ENCODE results near the gene RNF223.

RNF223 gene

GRCh38 chr1:1093610-1093943 is 19.5 kb upstream of the RNF223 start:
- Mint-ChIP-seq H3K27ac (no peak overlapping the region), H3K4me1 (peaks cover 13% of the 10 kb centered on the region), H3K9me3 (peaks cover under 1% of the 10 kb centered on the region), H3K36me3 (peaks cover 17% of the 10 kb centered on the region), H3K4me3 (no peak overlapping the region)
- ATAC-seq (no peak), DNase-seq (ENCODE audit: low spot score in 2 of 2) (no peak)

GRCh38 chr1:1092894-1093609 is 18.9 kb upstream of the RNF223 start:
- H3K4me3 Mint-ChIP-seq: no peak overlapping the region
- H3K27ac Mint-ChIP-seq: no peak overlapping the region
- ATAC-seq (no peak), DNase-seq (ENCODE audit: low spot score in 2 of 2) (no peak)
- H3K9me3 Mint-ChIP-seq: no peaks in the 10 kb centered on the region
- peaks cover 14% of the 10 kb centered on the region for H3K36me3 Mint-ChIP-seq
- peaks cover 10% of the 10 kb centered on the region for H3K4me1 Mint-ChIP-seq

DNA sequence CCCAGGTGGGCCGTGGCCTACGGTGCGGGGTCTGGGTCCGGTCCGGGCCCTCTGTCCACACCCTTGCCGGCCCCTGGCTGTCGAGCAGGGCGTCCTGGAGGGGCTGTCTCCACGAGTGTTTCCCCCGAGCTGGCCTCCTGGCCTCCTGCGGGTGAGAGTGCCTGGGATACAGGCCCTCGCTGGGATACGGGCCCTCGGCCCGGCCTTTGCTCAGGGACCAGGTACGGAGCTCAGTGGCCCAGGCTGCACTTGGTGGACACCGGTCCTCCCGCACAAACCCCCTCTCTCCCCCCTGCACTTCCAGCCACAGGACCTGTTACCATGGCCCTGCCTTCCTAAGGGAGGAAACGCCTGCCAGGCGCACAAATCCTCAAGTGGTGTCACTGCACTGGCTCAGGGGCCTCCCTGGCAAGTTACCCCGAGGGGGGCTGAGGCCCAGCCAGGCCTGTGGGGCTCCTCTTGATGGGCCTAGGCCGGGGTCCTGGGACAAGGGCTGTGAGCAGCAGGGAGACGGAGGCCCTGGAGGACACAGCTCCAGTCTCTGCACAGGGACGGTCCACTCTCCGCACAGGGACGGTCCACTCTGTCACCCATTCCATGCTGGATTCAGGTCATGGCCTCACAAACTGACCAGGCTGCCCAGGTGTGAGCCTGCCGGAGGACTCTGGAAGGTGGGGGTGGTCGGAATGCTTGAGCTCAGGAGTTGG is 18.2 kb upstream of the RNF223 start:
- Mint-ChIP-seq H3K4me3 (no peak overlapping the region), H3K36me3 (peaks cover 14% of the 10 kb centered on the region), H3K27ac (no peak overlapping the region), H3K4me1 (peaks cover 10% of the 10 kb centered on the region), H3K9me3 (no peaks in the 10 kb centered on the region)
- ATAC-seq (no peak), DNase-seq (ENCODE audit: low spot score in 2 of 2) (no peak)

- H3K36me3 Mint-ChIP-seq: peaks cover 14% of the 10 kb centered on the region
- no peaks in the 10 kb centered on the region for H3K9me3 Mint-ChIP-seq
- no peak for ATAC-seq
- peaks cover 14% of the 10 kb centered on the region for H3K4me1 Mint-ChIP-seq
- H3K4me3 Mint-ChIP-seq: no peak overlapping the region
- no peak overlapping the region for H3K27ac Mint-ChIP-seq
- no peak for DNase-seq (ENCODE audit: low spot score in 2 of 2)
Measured at GRCh38 chr1:1091344-1092148, 17.4 kb upstream of the RNF223 start.

GRCh38 chr1:1090424-1091343 is 16.6 kb upstream of the RNF223 start:
- Mint-ChIP-seq H3K4me1 (peaks cover 16% of the 10 kb centered on the region), H3K27ac (no peak overlapping the region), H3K9me3 (no peaks in the 10 kb centered on the region), H3K4me3 (no peak overlapping the region), H3K36me3 (peaks cover 14% of the 10 kb centered on the region)
- ATAC-seq (no peak), DNase-seq (ENCODE audit: low spot score in 2 of 2) (no peak)

DNA sequence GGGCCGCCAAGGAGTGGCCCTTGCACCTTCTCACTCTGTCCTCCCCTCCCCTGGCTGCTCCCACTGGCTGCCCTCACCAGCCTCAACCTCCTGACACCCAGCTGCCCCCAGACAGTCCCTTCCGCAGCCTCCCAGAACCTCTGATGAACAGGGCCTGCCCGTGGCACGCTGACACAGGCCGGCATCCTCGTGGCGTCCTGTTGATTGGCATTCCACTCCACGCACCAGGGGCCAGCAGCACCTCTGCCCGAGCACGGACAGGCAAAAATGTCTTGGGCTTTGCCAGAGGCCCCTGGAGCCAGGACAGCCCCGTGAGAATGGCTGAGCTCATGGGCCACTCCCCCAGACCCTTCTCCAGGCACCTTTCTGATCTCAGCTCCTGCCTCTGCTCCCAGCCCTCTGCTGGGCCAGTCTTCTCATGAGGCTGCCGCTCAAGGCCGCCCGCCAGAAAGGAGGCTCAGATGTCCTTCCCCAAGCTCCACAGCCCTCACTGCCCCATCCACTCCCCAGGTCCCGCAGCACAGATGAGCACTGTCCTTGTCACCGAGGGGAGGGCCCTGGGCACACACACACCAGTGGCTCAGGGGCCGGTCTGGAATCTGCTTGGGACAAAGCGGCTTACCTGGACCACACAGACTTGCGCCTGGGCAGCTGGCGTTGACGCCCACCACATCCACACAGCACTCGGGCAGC is 15.8 kb upstream of the RNF223 start:
- Mint-ChIP-seq H3K36me3 (peaks cover 14% of the 10 kb centered on the region), H3K4me3 (no peak overlapping the region), H3K9me3 (no peaks in the 10 kb centered on the region), H3K4me1 (peaks cover 16% of the 10 kb centered on the region), H3K27ac (no peak overlapping the region)
- no peak for ATAC-seq
- DNase-seq (ENCODE audit: low spot score in 2 of 2): no peak

DNA sequence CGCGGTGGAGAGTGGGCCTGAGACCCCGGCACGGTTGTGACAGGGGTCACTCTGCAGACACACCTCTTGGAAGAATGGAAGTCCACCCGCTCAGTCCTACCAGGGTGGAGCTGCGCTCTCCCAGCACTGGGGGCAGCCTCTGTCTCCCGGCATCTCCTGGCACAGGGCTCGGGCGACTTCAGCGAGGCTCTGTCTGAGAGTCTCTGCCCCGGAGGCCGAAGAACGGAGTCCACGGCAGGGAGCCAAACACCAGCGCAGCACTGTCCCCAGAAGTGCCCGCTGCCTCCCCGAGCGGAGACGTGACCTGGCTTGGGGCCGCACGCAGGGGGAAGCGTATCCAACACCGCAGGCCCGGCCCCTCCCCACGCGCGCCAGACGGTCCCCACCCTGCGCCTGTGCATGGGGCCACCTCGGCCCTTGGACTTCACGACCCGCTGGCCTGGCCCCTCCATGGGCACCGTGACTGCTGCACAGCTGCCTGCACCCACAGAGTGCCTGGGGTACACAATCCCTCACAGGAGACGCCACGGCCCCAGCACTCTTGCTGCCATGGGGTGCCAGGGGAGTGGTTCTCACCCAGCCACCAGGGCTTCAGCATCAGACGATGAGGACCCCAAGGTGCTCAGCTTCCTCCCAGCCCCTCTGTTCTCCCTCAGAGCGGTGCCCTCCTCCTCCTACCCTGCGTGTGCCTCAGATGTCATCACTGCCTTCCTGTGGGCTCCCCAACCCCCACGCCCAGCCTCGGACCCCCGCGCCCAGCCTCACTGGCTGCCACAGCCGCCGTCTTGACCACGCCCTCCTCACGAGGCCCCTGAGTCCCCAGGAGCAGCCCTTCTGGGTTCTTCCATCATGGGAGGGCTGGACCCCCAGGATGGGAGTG is 14.9 kb upstream of the RNF223 start:
- no peaks in the 10 kb centered on the region for H3K9me3 Mint-ChIP-seq
- peak overlapping the region; percentile 78 for H3K27ac Mint-ChIP-seq
- H3K36me3 Mint-ChIP-seq: peaks cover 14% of the 10 kb centered on the region
- H3K4me1 Mint-ChIP-seq: peaks cover 16% of the 10 kb centered on the region
- no peak overlapping the region for H3K4me3 Mint-ChIP-seq
- DNase-seq (ENCODE audit: low spot score in 2 of 2) (no peak), ATAC-seq (no peak)

DNA sequence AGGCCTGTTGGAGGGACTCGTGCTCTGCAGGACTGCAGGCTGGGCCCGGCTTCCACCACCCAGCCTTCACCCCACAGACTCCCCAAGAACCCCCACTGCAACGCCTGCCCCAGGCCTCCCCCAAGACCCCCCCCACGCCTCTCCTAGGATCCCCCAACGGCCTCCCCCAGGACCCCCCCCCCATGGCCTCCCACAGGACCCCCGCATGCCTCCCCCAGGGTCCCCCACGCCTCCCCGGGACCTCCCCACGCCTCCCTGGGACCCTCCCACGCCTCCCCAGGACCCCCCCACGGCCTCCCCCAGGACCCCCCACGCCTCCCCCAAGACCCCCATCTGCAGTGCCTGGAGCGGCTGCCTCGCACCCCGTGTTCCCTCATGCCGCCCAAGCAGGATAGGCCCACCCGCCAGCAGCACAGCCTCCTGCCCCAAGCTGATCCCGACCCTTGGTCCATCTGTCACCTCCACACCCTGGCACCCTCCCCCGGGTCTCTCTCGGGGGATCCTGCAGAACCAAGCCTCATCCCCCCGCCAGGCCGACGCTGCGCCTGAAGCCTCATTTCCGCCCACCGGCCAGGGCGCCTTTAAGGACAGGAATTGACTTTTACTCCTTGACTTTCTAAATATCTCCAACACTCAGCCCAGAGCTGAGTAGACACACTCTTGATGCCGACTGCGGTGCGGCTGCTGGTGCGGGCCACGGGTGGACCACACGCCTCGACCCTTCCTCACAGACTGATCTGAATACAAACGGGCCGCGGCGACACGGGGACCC is 14.1 kb upstream of the RNF223 start:
- Mint-ChIP-seq H3K4me3 (no peak overlapping the region), H3K36me3 (peaks cover 14% of the 10 kb centered on the region), H3K27ac (peak overlapping the region; percentile 78), H3K9me3 (no peaks in the 10 kb centered on the region), H3K4me1 (peaks cover 10% of the 10 kb centered on the region)
- DNase-seq (ENCODE audit: low spot score in 2 of 2) (no peak), ATAC-seq (no peak)

GRCh38 chr1:1087351-1088028 is 13.4 kb upstream of the RNF223 start:
- Mint-ChIP-seq H3K4me1 (peaks cover 6% of the 10 kb centered on the region), H3K4me3 (no peak overlapping the region), H3K36me3 (peaks cover 9% of the 10 kb centered on the region), H3K9me3 (no peaks in the 10 kb centered on the region), H3K27ac (no peak overlapping the region)
- no peak for ATAC-seq
- DNase-seq (ENCODE audit: low spot score in 2 of 2): no peak

DNA sequence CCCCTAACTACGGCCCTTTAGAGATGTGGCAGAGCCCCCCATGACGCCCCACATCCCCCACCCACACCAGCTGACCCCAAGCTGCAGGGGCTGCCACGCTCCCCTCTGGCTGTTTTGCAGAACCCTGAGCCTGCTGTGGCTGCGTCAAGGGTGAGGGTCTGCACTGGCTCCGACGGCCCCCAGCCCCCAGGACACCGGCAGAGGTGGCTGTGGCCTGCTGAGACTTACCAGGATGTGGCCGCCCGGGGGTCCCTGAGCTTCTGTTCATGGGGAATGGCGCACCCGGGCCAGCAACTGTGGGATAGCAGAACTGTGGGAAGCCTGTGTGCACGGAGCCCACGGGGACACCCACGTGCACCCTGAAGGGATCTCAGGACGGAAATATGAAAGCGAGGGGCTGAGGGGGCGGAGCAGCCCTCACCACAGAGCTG is 12.8 kb upstream of the RNF223 start:
- DNase-seq (ENCODE audit: low spot score in 2 of 2) (no peak), ATAC-seq (no peak)
- H3K4me3 Mint-ChIP-seq: no peak overlapping the region
- H3K36me3 Mint-ChIP-seq: peaks cover 12% of the 10 kb centered on the region
- peaks cover 6% of the 10 kb centered on the region for H3K4me1 Mint-ChIP-seq
- H3K9me3 Mint-ChIP-seq: no peaks in the 10 kb centered on the region
- peak overlapping the region; percentile 26 for H3K27ac Mint-ChIP-seq

GRCh38 chr1:1085911-1086841 is 12.1 kb upstream of the RNF223 start:
- ATAC-seq (no peak), DNase-seq (ENCODE audit: low spot score in 2 of 2) (no peak)
- H3K4me1 Mint-ChIP-seq: peaks cover 6% of the 10 kb centered on the region
- no peak overlapping the region for H3K4me3 Mint-ChIP-seq
- no peaks in the 10 kb centered on the region for H3K9me3 Mint-ChIP-seq
- peak overlapping the region; percentile 26 for H3K27ac Mint-ChIP-seq
- peaks cover 17% of the 10 kb centered on the region for H3K36me3 Mint-ChIP-seq

Measured in stimulated activated effector memory CD8-positive, alpha-beta T cell treated with anti-CD3 and anti-CD28 coated beads, Interleukin-12 subunit alpha, Interleukin-12 subunit beta, amount 100 ng/mL, for 72 hours (primary cell).